GM19455 (cell line): Measurements from ENCODE around the gene RPL18.
"Not testable (repeated sequence)": the region's sequence is repeated elsewhere in the genome, so short reads cannot be mapped to it uniquely, and the experiment has no call there.

Source experiments
- ATAC-seq: cut with Tn5 transposase; IDR thresholded peaks from one replicate; pipeline ENCODE4 v1.9.1; 2021; ENCODE audit not compliant: unreplicated experiment

The RPL18 gene

DNA sequence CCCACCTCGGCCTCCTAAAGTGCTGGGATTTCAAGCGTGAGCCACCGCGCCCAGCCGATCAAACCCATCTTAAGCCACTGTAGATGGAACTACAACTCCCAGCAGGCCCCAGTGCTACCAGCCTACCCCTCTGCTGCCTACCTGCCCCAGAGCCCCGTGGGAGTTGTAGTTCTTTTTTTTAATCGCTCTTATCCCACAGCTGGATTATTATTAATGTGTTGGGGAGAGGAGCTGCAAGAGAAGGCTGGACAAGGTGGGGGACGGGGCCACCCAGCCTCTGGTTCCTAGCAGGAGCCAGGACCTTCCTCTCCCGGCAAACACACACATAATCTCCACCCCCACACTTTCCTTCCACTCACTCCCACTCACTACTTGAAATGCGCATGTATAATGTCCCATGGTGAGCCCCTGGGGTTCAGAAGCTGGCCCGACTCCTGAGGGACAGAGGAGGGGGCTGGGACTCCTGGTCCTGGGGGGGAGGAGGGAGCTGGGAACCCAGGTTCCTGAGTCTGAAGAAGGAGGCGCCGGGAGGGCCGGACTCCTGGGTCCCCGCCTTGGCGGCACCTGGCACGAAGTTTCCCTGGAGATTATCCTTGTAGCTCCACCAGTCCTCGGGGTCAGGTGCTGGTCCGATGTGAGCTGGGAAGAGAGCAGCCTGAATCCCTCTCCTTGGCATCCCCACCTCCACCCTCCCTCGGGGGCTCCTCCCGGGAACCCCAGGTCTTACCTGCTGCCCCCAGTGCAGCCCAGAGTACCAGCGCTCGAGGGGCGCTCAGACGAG is 26.1 kb upstream of the RPL18 start:
- ATAC-seq: no peak

- ATAC-seq: no peak
These were observed 25.4 kb upstream of the RPL18 start for GRCh38 chr19:48644355-48644754.

DNA sequence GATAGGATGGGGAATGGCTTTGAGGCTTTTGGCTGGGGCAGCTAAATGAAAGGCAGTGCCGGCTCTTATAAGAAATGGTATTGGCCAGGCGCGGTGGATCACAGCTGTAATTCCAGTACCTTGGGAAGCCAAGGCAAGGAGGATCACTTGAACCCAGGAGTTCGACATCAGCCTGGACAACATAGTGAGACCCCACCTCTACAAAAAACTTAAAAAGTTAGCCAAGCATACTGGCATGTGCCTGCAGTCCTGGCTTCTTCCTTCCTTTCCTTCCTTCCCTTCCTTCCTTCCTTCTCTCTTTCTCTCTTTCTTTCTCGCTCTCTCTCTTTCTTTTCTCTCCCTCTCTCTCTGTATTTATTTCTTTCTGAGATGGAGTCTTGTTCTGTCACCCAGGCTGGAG is 23.9 kb upstream of the RPL18 start:
- no peak for ATAC-seq

DNA sequence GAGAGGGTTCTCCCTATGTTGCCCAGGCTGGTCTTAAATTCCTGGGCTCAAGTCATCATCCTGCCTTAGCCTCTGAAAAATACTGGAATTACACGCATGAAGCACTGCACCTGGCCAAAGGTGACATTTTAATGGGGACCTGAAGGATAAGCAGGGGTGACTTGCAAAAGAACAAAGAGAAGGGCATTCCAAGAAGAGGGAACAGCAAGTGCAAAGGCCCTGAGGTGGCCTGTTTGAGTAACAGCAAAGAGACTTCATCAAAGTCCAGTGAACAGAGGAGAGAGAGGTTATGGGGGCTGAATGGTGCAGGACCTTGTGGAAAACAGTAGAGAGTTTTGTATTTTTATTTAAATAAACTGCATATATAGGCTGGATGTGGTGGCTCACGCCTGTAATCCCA is 22.9 kb upstream of the RPL18 start:
- no peak for ATAC-seq

DNA sequence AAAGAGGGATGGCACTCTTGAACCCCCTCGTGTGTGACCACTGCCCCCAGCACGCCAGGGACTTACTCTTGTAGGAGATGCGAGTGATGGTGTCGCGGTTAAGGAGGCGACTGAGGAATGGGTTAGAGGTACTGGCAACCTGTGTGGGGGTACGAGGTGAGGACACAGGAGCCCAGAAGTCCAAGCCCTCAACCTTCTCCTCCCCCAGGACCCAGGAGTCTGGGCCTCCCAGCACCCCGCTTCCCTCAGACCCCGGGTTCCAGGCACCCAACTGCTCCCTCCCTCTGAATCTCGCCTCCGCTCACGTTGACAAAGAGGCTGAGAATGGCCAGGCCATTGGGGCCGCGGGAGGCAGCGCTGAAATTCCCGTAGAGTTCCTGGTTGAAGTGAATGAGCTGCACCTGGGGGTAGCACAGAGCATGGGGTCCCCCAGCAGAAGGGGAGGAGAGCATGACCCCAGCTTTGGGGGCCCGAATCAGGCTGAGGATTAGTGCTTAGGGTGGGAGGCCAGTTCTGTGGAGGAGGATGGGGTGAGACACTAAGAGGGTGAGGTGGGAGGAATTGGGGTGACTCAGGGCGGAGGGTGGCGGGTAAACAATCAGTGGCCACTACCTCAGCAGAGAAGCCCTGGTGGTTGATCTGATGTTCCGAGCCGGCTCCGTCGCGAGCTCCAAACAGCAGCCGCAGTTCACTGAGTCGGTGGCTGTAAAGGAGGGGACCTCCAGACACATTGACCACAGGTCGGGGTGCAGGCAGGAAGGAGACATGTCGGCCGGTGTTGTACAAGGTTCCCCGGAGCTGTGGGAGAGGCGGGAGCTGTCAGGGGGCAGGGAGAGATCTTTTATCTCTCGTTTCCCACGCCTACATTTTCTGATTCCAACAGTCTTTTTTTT is 20.8 kb upstream of the RPL18 start:
- ATAC-seq: no peak

DNA sequence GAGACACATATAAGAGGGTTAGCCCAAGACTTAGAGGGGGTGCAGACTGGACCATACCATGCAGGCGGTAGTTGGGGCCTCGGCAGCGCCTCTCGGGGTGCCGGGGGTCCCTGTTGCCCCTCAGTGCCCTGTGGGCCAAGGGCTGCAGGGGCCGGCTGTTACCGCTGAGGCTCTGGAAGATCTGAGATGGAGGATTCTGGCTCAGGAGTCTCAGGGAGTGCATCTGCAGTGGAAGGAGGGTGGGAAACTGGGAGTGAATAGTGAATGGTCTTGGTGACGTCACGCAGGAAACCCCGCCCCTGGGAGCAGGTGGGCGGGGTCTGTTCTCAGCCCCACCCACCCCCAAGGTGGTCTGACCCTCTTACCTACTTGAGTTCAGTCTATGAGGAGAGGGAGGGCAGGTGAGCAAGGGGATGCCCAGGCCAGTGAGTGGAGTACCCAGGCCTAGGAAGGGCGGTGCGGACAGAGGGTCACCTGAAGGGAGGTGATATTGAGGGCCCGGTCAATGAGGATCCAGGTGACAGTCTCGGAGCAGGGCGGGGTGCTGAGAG is 19.9 kb upstream of the RPL18 start:
- ATAC-seq: no peak

GRCh38 chr19:48637948-48638830 is 19.2 kb upstream of the RPL18 start:
- ATAC-seq: peak; percentile 10

- ATAC-seq: peak; percentile 67
These were observed 18.5 kb upstream of the RPL18 start for GRCh38 chr19:48637449-48637947.

GRCh38 chr19:48636859-48637448 is 18.0 kb upstream of the RPL18 start, which contains the start of gene DBP:
DBP (minus strand) TSS chr19:48637379; CDS start chr19:48636994, 385 bp downstream.
- no peak for ATAC-seq

- ATAC-seq: no peak
These were observed 17.2 kb upstream of the RPL18 start for GRCh38 chr19:48635966-48636858.

DNA sequence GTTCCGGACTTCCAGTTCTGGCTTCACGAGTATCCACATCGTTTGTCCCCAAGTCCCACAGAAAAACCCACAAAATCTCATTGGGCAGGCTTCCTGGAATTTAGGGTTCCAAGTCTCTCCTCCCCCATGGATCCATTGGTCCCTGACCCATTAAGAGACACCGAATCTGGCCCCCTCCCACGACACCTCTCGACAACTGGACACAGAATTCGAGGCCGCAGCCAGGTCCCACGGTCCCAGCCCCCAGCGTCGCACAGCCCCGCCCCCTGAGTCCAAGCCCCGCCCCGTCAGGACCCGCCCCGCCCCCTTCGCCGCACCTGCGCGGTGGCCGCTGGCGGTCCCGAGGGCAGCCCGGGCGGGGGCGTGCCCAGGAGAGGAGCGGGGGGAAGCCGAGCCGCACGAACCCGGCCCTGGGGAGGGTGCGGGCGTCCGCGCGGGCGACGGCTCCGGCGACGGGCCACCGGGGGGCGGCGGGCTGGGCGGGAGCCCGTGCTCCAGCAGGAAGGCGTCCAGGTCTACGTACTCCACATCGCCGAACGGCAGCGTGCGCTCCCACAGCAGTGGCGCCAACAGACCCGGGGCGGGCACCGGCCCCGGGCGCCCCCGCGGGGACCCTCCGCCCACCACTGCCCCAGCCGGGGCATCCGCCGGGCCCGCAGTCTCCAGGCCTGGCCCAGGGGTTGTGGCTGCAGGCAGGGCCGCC is 16.4 kb upstream of the RPL18 start:
- no peak for ATAC-seq

DNA sequence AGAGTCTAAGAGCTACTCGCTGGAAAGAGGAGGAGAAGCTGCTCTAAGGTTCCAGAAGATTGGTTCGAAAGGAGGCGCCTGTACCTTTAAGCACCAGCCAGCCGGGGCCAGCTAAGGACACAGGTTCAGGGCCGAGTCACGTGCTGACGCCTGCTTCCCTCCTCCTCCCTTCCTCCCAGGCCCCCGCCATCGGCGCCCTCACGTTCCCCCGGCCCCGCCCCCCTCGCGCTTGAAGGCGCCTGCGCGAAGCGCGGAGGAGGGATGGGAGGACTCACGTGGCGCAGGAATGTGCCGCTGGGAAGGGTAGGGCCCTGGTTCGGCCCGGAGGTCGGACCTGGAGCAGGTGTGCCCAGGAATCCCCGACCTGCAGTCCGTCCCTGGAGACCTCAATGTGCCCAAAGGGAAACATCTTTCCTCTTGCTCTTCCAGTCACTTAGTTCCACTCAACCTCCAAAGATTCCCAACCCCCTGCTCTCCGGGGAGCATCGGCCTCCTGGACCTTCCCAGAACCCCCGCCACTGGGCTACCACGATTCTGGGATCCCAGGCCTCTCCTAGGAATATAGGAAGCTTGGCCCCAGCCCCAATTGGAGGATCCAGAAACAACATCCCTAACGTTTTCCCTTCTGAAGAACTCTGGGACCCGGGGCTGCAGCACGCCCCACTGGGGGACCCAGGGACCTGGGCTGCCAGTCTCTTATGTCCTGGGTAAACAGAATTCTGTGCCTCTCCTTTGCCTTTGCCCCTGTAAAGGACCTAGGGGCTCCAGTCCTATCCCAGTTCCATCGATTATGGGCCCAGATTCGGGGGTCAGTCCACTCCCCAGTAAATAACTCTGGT is 15.7 kb upstream of the RPL18 start:
- ATAC-seq: peak; percentile 29

DNA sequence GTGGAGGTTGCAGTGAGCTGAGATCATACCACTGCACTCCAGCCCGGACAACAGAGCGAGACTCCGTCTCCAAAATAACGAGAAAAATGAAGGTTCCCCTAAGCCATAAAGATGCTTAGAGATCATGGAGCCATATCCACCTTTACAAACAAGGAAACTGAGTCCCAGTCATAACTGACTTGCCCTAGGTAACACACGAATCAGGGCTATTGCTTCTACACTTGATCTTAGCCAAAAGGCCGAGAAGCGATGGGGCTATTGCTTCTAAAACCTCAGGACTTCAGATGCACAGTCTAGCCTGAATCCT is 15.0 kb upstream of the RPL18 start:
- no peak for ATAC-seq

DNA sequence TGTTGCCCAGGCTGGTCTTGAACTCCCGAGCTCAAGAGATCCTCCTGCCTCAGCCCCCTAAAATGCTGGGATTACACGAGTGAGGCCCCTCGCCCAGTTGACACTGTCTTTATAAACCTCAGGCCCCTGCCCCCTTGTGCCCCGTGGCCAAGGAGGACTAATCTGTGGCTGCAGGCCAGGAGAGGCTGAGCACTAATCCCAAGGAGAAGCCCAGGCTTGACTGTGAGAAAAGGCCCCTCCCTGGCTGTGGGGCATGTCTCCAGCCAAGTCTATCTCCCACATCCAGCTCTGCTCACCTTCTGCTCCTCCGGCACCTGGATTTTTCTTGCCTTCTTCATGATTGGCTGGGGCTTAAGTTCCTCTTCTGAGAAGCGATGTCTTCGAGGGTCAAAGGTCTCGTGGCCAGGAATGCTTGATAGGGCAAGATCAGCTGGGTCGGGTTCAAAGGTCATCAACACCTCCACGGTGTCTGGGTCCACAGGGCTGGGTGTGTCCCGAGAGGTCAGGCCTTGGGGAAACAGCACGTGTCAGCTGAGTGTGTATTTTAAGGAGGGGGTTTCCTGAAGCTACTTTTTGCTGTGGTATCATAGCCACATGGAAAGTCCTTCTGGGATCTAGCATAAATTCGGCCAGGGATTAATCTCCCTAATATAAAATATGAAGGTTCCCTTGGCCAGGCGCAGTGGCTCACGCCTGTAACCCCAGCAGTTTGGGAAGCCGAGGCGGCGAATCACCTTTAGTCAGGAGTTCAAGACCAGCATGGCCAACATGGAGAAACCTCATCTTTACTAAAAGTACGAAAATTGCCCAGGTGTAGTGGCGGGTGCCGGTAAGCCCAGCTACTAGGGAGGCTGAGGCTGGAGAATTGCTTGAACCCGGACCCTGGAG is 14.4 kb upstream of the RPL18 start:
- ATAC-seq: no peak

GRCh38 chr19:48632692-48633147 is 13.7 kb upstream of the RPL18 start:
- ATAC-seq: no peak

DNA sequence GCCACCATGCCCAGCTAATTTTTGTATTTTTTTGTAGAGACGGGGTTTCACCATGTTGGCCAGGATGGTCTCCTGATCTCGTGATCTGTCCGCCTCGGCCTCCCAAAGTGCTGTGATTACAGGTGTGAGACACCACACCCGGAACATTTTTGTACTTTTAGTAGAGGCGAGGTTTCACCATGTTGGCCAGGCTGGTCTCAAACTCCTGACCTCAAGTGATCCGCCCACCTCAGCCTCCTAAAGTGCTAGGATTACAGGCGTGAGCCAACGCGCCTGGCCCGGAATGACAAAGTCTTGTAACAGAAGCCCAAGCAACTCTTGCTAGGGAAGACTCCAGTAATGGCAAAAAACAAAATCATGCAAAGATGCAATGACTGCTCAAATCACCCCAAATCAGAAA is 13.3 kb upstream of the RPL18 start:
- not testable (repeated sequence) for ATAC-seq

- no peak for ATAC-seq
These were observed 12.2 kb upstream of the RPL18 start for GRCh38 chr19:48631225-48631624.
